Skeletal muscle satellite cell (primary cell): ENCODE measurements around the gene ZNF471.

Experiments used
- H3K27me3 ChIP-seq: 2 replicates; pipeline ENCODE4 v1.7.0; 2013; ENCODE audit warnings: low read length; ENCODE audit not compliant: control insufficient read depth, insufficient read depth
- H3K36me3 ChIP-seq: 2 replicates; pipeline ENCODE4 v1.7.0; 2013; ENCODE audit warnings: mild to moderate bottlenecking, control low read depth, low read length; ENCODE audit not compliant: insufficient read depth
- H3K4me1 ChIP-seq: 2 replicates; pipeline ENCODE4 v1.7.0; 2013; ENCODE audit warnings: low read length; ENCODE audit not compliant: control insufficient read depth, insufficient read depth
- H3K4me2 ChIP-seq: 2 replicates; pipeline ENCODE4 v1.7.0; 2013; ENCODE audit warnings: mild to moderate bottlenecking, low read length
- H3K4me3 ChIP-seq: 2 replicates; pipeline ENCODE4 v1.7.0; 2013; ENCODE audit warnings: low read length
- H3K9ac ChIP-seq: 2 replicates; pipeline ENCODE4 v1.7.0; 2013; ENCODE audit warnings: mild to moderate bottlenecking, low read depth, low read length, moderate library complexity
- H3K9me3 ChIP-seq: replicated peaks from 2 replicates; pipeline ENCODE4 v1.7.0; 2013; ENCODE audit warnings: mild to moderate bottlenecking, control low read depth, low read length

ZNF471 gene

DNA sequence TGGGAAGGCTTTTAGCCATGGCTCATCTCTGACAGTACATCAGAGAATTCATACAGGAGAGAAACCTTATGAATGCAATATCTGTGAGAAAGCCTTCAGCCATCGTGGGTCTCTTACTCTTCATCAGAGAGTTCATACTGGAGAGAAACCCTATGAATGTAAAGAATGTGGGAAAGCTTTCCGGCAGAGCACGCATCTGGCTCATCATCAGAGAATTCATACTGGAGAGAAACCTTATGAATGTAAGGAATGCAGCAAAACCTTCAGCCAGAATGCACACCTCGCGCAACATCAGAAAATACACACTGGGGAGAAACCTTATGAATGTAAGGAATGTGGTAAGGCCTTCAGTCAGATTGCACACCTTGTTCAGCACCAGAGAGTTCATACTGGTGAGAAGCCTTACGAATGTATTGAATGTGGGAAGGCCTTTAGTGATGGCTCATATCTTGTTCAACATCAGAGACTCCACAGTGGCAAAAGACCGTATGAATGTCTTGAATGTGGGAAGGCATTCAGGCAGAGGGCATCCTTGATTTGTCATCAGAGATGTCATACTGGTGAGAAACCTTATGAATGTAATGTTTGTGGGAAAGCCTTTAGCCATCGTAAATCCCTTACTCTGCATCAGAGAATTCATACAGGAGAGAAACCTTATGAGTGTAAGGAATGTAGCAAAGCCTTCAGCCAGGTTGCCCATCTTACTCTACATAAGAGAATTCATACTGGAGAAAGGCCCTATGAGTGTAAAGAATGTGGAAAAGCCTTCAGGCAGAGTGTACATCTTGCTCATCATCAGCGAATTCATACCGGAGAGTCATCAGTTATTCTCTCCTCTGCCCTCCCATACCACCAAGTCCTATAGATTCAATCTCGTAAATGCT is 70.3 kb downstream of the ZNF471 start:
- no peak overlapping the region for H3K9ac ChIP-seq
- H3K4me3 ChIP-seq, result no peak overlapping the region
- H3K9me3 ChIP-seq, result peaks cover 79% of the 10 kb centered on the region
- no peaks in the 10 kb centered on the region for H3K27me3 ChIP-seq
- H3K4me1 ChIP-seq, result no peaks in the 10 kb centered on the region
- peaks cover 55% of the 10 kb centered on the region for H3K36me3 ChIP-seq
- H3K4me2 ChIP-seq, result no peak overlapping the region
